ENCODE measurements around the gene ASXL2.

DNA sequence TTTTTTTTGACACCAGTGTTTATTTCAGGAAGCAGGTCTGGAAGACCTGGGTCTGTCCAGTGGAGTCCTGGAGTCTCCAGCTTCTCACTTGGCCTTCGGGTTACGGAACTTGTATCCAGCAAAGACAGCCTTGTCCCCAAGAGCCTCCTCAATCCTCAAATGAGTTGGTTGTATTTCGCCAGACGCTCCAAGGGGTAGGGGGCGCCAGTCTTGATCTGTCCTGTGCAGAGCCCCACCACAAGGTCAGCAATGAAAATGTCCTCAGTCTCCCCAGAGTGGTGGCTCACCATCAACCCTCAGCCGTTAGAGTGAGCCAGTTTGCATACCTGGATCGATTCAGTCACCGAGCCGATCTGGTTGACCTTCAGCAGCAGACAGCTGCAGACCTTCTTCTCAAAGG lies 21.9 kb downstream of the ASXL2 start:
- TF ChIP-seq CREB1 (IDR thresholded peaks at IDR 0.05; ENCODE audit: low read depth) (no peak), RAD21 (IDR thresholded peaks at IDR 0.05; ENCODE audit: low read depth) (no peak), MAX (IDR thresholded peaks at IDR 0.05) (no peak), EP300 (IDR thresholded peaks at IDR 0.05; ENCODE audit: borderline replicate concordance) (no peak), CEBPB (IDR thresholded peaks at IDR 0.05) (no peak), YY1 (IDR thresholded peaks at IDR 0.05; ENCODE audit: low read depth) (no peak), NFIC (IDR thresholded peaks at IDR 0.05) (no peak), REST (IDR thresholded peaks at IDR 0.05; ENCODE audit: low read depth) (no peak), FOXM1 (IDR thresholded peaks at IDR 0.05; ENCODE audit: borderline replicate concordance, low read depth) (no peak), TAF1 (IDR thresholded peaks at IDR 0.05; ENCODE audit: low read depth) (no peak), TEAD4 (IDR thresholded peaks at IDR 0.05) (no peak), EGR1 (IDR thresholded peaks at IDR 0.05) (no peak), TCF12 (IDR thresholded peaks at IDR 0.05; ENCODE audit: low read depth) (no peak)
